ENCODE data around the gene VTCN1.

The VTCN1 gene

GRCh38 chr1:117093870-117094621, 116.7 kb downstream of the VTCN1 start:
- Histone ChIP-seq H3K27me3 (replicated peaks; ENCODE audit: control insufficient read depth, insufficient read depth, low read length, poor library complexity, severe bottlenecking) (no peaks in the 10 kb centered on the region), H3K36me3 (ENCODE audit: control insufficient read depth, insufficient read depth, low read length) (peaks cover 18% of the 10 kb centered on the region), H3K4me1 (ENCODE audit: control insufficient read depth, insufficient read depth, low read length, poor library complexity, severe bottlenecking) (no peaks in the 10 kb centered on the region), H3K9me3 (ENCODE audit: control insufficient read depth, low read length) (no peaks in the 10 kb centered on the region), H3K27ac (ENCODE audit: insufficient read depth, low read length, poor library complexity, severe bottlenecking) (no peak overlapping the region), H3K4me3 (ENCODE audit: insufficient read depth, low read depth, low read length, poor library complexity, severe bottlenecking) (no peak overlapping the region)
- peak in 1 of 3 donors; percentile 3 for DNase-seq
